NOMO-1 treated with dmso at 0.1 percent for 144 hours (cell line): ENCODE results near the gene OSGIN1.

Experiments
- DNase-seq: peaks from one replicate; lab custom pipeline; 2025; ENCODE audit not compliant: unreplicated experiment; lab: John Stamatoyannopoulos, UW

Gene OSGIN1

GRCh38 chr16:83952940-83953795 is at the start of gene OSGIN1:
OSGIN1 (plus strand) TSS chr16:83953240; CDS start chr16:83957672, 4,432 bp downstream.
- peak; percentile 83 for DNase-seq

GRCh38 chr16:83903751-83904150 is 49.3 kb upstream of the OSGIN1 start:
- no peak for DNase-seq

- DNase-seq: no peak
Observed at GRCh38 chr16:83906683-83907082, 46.4 kb upstream of the OSGIN1 start.

GRCh38 chr16:83907111-83907510 is 45.9 kb upstream of the OSGIN1 start:
- DNase-seq: no peak

GRCh38 chr16:83907631-83908250 is 45.3 kb upstream of the OSGIN1 start:
- DNase-seq: no peak

- DNase-seq: no peak
Observed at GRCh38 chr16:83908798-83909197, 44.2 kb upstream of the OSGIN1 start.

GRCh38 chr16:83911290-83911689 is 41.8 kb upstream of the OSGIN1 start:
- no peak for DNase-seq

GRCh38 chr16:83912519-83913244 is 40.4 kb upstream of the OSGIN1 start:
- DNase-seq: no peak

- DNase-seq: no peak
Observed at GRCh38 chr16:83913245-83913633, 39.8 kb upstream of the OSGIN1 start.

GRCh38 chr16:83914091-83914710 is 38.8 kb upstream of the OSGIN1 start:
- DNase-seq: no peak

- no peak for DNase-seq
Observed at GRCh38 chr16:83915081-83915480, 38.0 kb upstream of the OSGIN1 start.

GRCh38 chr16:83915491-83915890 is 37.5 kb upstream of the OSGIN1 start:
- DNase-seq: no peak

GRCh38 chr16:83917152-83918120 is 35.6 kb upstream of the OSGIN1 start:
- DNase-seq: no peak

- no peak for DNase-seq
Observed at GRCh38 chr16:83920894-83921491, 32.0 kb upstream of the OSGIN1 start.

GRCh38 chr16:83923581-83924365 is 29.3 kb upstream of the OSGIN1 start:
- no peak for DNase-seq

- no peak for DNase-seq
Observed at GRCh38 chr16:83924686-83925085, 28.4 kb upstream of the OSGIN1 start.

- DNase-seq: no peak
Observed at GRCh38 chr16:83925095-83925905, 27.7 kb upstream of the OSGIN1 start.
